Adipocyte (in vitro differentiated cells): Measurements from ENCODE around the gene CCNI2.
A peak's percentile ranks its signal among the peaks of the same experiment; 100 is the strongest.

ENCODE experiments used
- DNase-seq: peaks from one replicate; pipeline ENCODE4 v3.0.0-alpha.2; 2015; ENCODE audit warnings: low read depth
- H3K27me3 ChIP-seq: replicated peaks from 2 replicates; pipeline ENCODE4 v1.7.0; 2013; ENCODE audit warnings: mild to moderate bottlenecking, low read length, moderate library complexity; ENCODE audit not compliant: control insufficient read depth, insufficient read depth
- H3K36me3 ChIP-seq: 2 replicates; pipeline ENCODE4 v1.7.0; 2013; ENCODE audit warnings: low read length, mild to moderate bottlenecking, moderate library complexity; ENCODE audit not compliant: control insufficient read depth, insufficient read depth, severe bottlenecking
- H3K4me1 ChIP-seq: 2 replicates; pipeline ENCODE4 v1.7.0; 2013; ENCODE audit warnings: mild to moderate bottlenecking, low read length, moderate library complexity; ENCODE audit not compliant: control insufficient read depth, insufficient read depth
- H3K4me3 ChIP-seq: 2 replicates; pipeline ENCODE4 v1.7.0; 2013; ENCODE audit warnings: mild to moderate bottlenecking, low read length, moderate library complexity
- H3K9ac ChIP-seq: 2 replicates; pipeline ENCODE4 v1.7.0; 2013; ENCODE audit warnings: mild to moderate bottlenecking, low read length, moderate library complexity
- H3K9me3 ChIP-seq: 2 replicates; pipeline ENCODE4 v1.7.0; 2013; ENCODE audit warnings: mild to moderate bottlenecking, low read length, moderate library complexity; ENCODE audit not compliant: control insufficient read depth

The CCNI2 gene

GRCh38 chr5:132761321-132762240 is 14.4 kb downstream of the CCNI2 start:
- no peak for DNase-seq
- no peaks in the 10 kb centered on the region for H3K9me3 ChIP-seq

GRCh38 chr5:132762246-132763000 is 15.2 kb downstream of the CCNI2 start:
- no peaks in the 10 kb centered on the region for H3K9me3 ChIP-seq
- peaks cover 12% of the 10 kb centered on the region for H3K4me1 ChIP-seq
- peaks cover 72% of the 10 kb centered on the region for H3K36me3 ChIP-seq
- H3K4me3 ChIP-seq = no peak overlapping the region
- DNase-seq = no peak
- peaks cover 1% of the 10 kb centered on the region for H3K27me3 ChIP-seq
- no peak overlapping the region for H3K9ac ChIP-seq

More at GRCh38 chr5:132761321-132762240, 14.4 kb downstream of the CCNI2 start:
- peaks cover 4% of the 10 kb centered on the region for H3K27me3 ChIP-seq
- H3K36me3 ChIP-seq = peaks cover 75% of the 10 kb centered on the region
- H3K9ac ChIP-seq = no peak overlapping the region
- H3K4me1 ChIP-seq = peaks cover 7% of the 10 kb centered on the region
- H3K4me3 ChIP-seq = no peak overlapping the region

GRCh38 chr5:132763181-132764036 is 16.2 kb downstream of the CCNI2 start:
- peaks cover 19% of the 10 kb centered on the region for H3K4me1 ChIP-seq
- DNase-seq = no peak
- H3K9me3 ChIP-seq = no peaks in the 10 kb centered on the region
- no peak overlapping the region for H3K9ac ChIP-seq
- H3K4me3 ChIP-seq = no peak overlapping the region
- H3K27me3 ChIP-seq = no peaks in the 10 kb centered on the region
- peaks cover 62% of the 10 kb centered on the region for H3K36me3 ChIP-seq

- Histone ChIP-seq H3K9ac (no peak overlapping the region), H3K4me3 (no peak overlapping the region), H3K36me3 (peaks cover 56% of the 10 kb centered on the region), H3K4me1 (peaks cover 19% of the 10 kb centered on the region), H3K9me3 (no peaks in the 10 kb centered on the region), H3K27me3 (no peaks in the 10 kb centered on the region)
- no peak for DNase-seq
Measured at GRCh38 chr5:132764051-132764450, 16.8 kb downstream of the CCNI2 start.

- Histone ChIP-seq H3K9me3 (no peaks in the 10 kb centered on the region), H3K4me1 (peaks cover 19% of the 10 kb centered on the region), H3K36me3 (peaks cover 49% of the 10 kb centered on the region), H3K4me3 (no peak overlapping the region), H3K27me3 (no peaks in the 10 kb centered on the region), H3K9ac (no peak overlapping the region)
- DNase-seq = no peak
Measured at GRCh38 chr5:132764671-132765238, 17.5 kb downstream of the CCNI2 start.

GRCh38 chr5:132765311-132766019 is 18.2 kb downstream of the CCNI2 start:
- peaks cover 21% of the 10 kb centered on the region for H3K4me1 ChIP-seq
- no peak overlapping the region for H3K9ac ChIP-seq
- H3K36me3 ChIP-seq = peaks cover 43% of the 10 kb centered on the region
- no peaks in the 10 kb centered on the region for H3K9me3 ChIP-seq
- DNase-seq = no peak
- H3K27me3 ChIP-seq = no peaks in the 10 kb centered on the region
- no peak overlapping the region for H3K4me3 ChIP-seq

- peaks cover 28% of the 10 kb centered on the region for H3K4me1 ChIP-seq
- H3K4me3 ChIP-seq = no peak overlapping the region
- peaks cover 36% of the 10 kb centered on the region for H3K36me3 ChIP-seq
- H3K9ac ChIP-seq = no peak overlapping the region
- DNase-seq = no peak
- H3K27me3 ChIP-seq = no peaks in the 10 kb centered on the region
- no peaks in the 10 kb centered on the region for H3K9me3 ChIP-seq
Measured at GRCh38 chr5:132766020-132766805, 19.0 kb downstream of the CCNI2 start.

- DNase-seq = no peak
- Histone ChIP-seq H3K4me3 (no peak overlapping the region), H3K27me3 (no peaks in the 10 kb centered on the region), H3K4me1 (peaks cover 34% of the 10 kb centered on the region), H3K9me3 (no peaks in the 10 kb centered on the region), H3K9ac (no peak overlapping the region), H3K36me3 (peaks cover 31% of the 10 kb centered on the region)
Measured at GRCh38 chr5:132766806-132767055, 19.5 kb downstream of the CCNI2 start.

GRCh38 chr5:132767150-132767549 is 19.9 kb downstream of the CCNI2 start:
- H3K36me3 ChIP-seq = peaks cover 28% of the 10 kb centered on the region
- H3K27me3 ChIP-seq = no peaks in the 10 kb centered on the region
- DNase-seq = no peak
- H3K4me3 ChIP-seq = peak overlapping the region; percentile 12
- peaks cover 38% of the 10 kb centered on the region for H3K4me1 ChIP-seq
- peak overlapping the region; percentile 24 for H3K9ac ChIP-seq
- no peaks in the 10 kb centered on the region for H3K9me3 ChIP-seq

- Histone ChIP-seq H3K9me3 (no peaks in the 10 kb centered on the region), H3K9ac (no peak overlapping the region), H3K4me3 (no peak overlapping the region), H3K27me3 (no peaks in the 10 kb centered on the region), H3K36me3 (peaks cover 15% of the 10 kb centered on the region), H3K4me1 (peaks cover 39% of the 10 kb centered on the region)
- DNase-seq = no peak
Measured at GRCh38 chr5:132768485-132768868, 21.3 kb downstream of the CCNI2 start.
